ENCODE data around the gene DCTPP1. TPM values are rescaled to one million over a fixed set of nuclear protein-coding genes. Genes with fewer than 3 reads are reported as not detected.
A peak's percentile ranks its signal among the peaks of the same experiment; 100 is the strongest.

DCTPP1 gene
- total and polyA plus RNA-seq, 2 of the 4 experiments (the other 2 are of a cell fraction): 24.9 to 45.5 TPM

- H2AFZ ChIP-seq (replicated peaks; ENCODE audit: low read length, poor library complexity): peak within 1 kb of the TSS; percentile 97
- H3K4me2 ChIP-seq (ENCODE audit: low read depth, low read length): peak within 1 kb of the TSS; percentile 93
- H3K9me3 ChIP-seq (ENCODE audit: control insufficient read depth, insufficient read depth, low read length): no peaks in the 10 kb centered on the region
- peak; percentile 64; the same call in 1 of the 2 replicates for TF ChIP-seq POLR2A (IDR thresholded peaks at IDR 0.05; ENCODE audit: low read depth, low read length)
- TF ChIP-seq MXI1 (IDR thresholded peaks at IDR 0.05; ENCODE audit: borderline replicate concordance, low read depth, low read length): peak; percentile 91
- TF ChIP-seq, protein P1, sequence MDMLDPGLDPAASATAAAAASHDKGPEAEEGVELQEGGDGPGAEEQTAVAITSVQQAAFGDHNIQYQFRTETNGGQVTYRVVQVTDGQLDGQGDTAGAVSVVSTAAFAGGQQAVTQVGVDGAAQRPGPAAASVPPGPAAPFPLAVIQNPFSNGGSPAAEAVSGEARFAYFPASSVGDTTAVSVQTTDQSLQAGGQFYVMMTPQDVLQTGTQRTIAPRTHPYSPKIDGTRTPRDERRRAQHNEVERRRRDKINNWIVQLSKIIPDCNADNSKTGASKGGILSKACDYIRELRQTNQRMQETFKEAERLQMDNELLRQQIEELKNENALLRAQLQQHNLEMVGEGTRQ (IDR thresholded peaks at IDR 0.05; ENCODE audit: low read depth, low read length): peak; percentile 85
- TF ChIP-seq SMC3 (IDR thresholded peaks at IDR 0.05; ENCODE audit: low read depth, low read length): no peak
- no peak for TF ChIP-seq RFX5 (IDR thresholded peaks at IDR 0.05; ENCODE audit: low read depth, low read length)
- no peak for TF ChIP-seq ELK1 (IDR thresholded peaks at IDR 0.05; ENCODE audit: borderline replicate concordance, low read depth, low read length)
- TF ChIP-seq BHLHE40 (IDR thresholded peaks at IDR 0.05; ENCODE audit: low read depth, low read length): peak; percentile 75
- peak; percentile 15; the same call in 1 of the 2 replicates for TF ChIP-seq MAZ (IDR thresholded peaks at IDR 0.05; ENCODE audit: borderline replicate concordance, low read depth, low read length)
- BruUV-seq (replicated peaks): no TSS peak
- peak within 1 kb of the TSS; percentile 39; the same call in 1 of the 2 replicates for H3K18ac ChIP-seq (ENCODE audit: low read depth, low read length)
- in situ Hi-C loops (cut with MboI; ENCODE audit: low sequenced_read_pairs): loop anchor here (10.0 to 25.0 kb wide), 2 partner anchors 220 to 332 kb away; partner anchors contain the start of genes BOLA2B, CORO1A, PPP4C and SLX1A
- peak within 1 kb of the TSS; percentile 86 for H3K23ac ChIP-seq (ENCODE audit: low read depth, low read length)
- peak within 1 kb of the TSS; percentile 84 to 96 for H4K8ac ChIP-seq (ENCODE audit: low read depth in 2 of 2, low read length in 2 of 2)
- DNase-seq (peak; percentile 76), ATAC-seq (ENCODE audit: low read depth) (peak; percentile 96)
- H2AK9ac ChIP-seq (replicated peaks; ENCODE audit: low read depth, low read length, poor library complexity): peak within 1 kb of the TSS; percentile 92
- H2BK20ac ChIP-seq (ENCODE audit: low read depth, low read length): peak within 1 kb of the TSS; percentile 32
- peaks cover 11% of the 10 kb centered on the region for H3K9me1 ChIP-seq (ENCODE audit: insufficient read depth, low read length)
- H2BK5ac ChIP-seq (ENCODE audit: low read depth, low read length, poor library complexity, severe bottlenecking): peak within 1 kb of the TSS; percentile 82
- peak within 1 kb of the TSS; percentile 90 for H2AK5ac ChIP-seq (ENCODE audit: low read depth, low read length)
- H3K27ac ChIP-seq (ENCODE audit: insufficient read depth, low read length): peak within 1 kb of the TSS; percentile 84
- 0% methylated on average over 9 of the region's 65 CpGs; no CpG with 5 or more reads in 1 of the 2 experiments for WGBS, 2 experiments (ENCODE audit: extremely low coverage in 2 of 2, insufficient read length in 1 of 2)
- CTCF ChIA-PET: no interaction called here
- H3K4me1 ChIP-seq (ENCODE audit: control insufficient read depth, insufficient read depth, low read length): peaks cover 11% of the 10 kb centered on the region
- peak within 1 kb of the TSS; percentile 97 for H3K14ac ChIP-seq (replicated peaks; ENCODE audit: low read depth, low read length)
- H3K79me1 ChIP-seq (ENCODE audit: low read depth in 1 of 2, low read length in 2 of 2): peaks cover 15 to 43% of the 10 kb centered on the region in 2 experiments
- H4K5ac ChIP-seq (ENCODE audit: low read depth, low read length): peak within 1 kb of the TSS; percentile 72
- peak within 1 kb of the TSS; percentile 87 for H3K9ac ChIP-seq (ENCODE audit: low read depth, low read length)
- peak within 1 kb of the TSS; percentile 59 for H4K91ac ChIP-seq (ENCODE audit: insufficient read depth, low read depth, low read length)
- intact Hi-C loops (cut with micrococcal nuclease): loop anchor here (10.0 kb wide), 1 partner anchor 312 kb away; the partner anchor contains the start of genes TBX6 and YPEL3
- POLR2A ChIA-PET (ENCODE audit: unreplicated experiment): interaction anchor here (1.0 to 1.1 kb wide), 2 partner anchors 10 to 12 kb away, joined by 3 to 7 read pairs; partner anchors contain the start of gene ZNF48
- peak within 1 kb of the TSS; percentile 95 for H3K4ac ChIP-seq (ENCODE audit: low read depth, low read length)
- H2BK15ac ChIP-seq (ENCODE audit: low read depth, low read length): peak within 1 kb of the TSS; percentile 33; the same call in 2 of the 3 replicates
- H4K20me1 ChIP-seq (ENCODE audit: insufficient read depth, low read length): peaks cover 10% of the 10 kb centered on the region; the same call in 1 of the 2 replicates
- H3K56ac ChIP-seq (ENCODE audit: extremely low read depth, insufficient read depth, low read length): peak within 1 kb of the TSS; percentile 77
- H3K4me3 ChIP-seq (ENCODE audit: insufficient read depth, low read depth, low read length): peak within 1 kb of the TSS; percentile 71
- dilution Hi-C loops (cut with HindIII; ENCODE audit: low sequenced_read_pairs, unreplicated experiment): no loop called here
- peak within 1 kb of the TSS; percentile 74 for H2BK120ac ChIP-seq (ENCODE audit: low read depth, low read length)
- no peaks in the 10 kb centered on the region for H3K27me3 ChIP-seq (ENCODE audit: control insufficient read depth, insufficient read depth, low read length)
- peaks cover 11% of the 10 kb centered on the region for H3K36me3 ChIP-seq (ENCODE audit: control insufficient read depth, insufficient read depth, low read length)
Measured at GRCh38 chr16:30407102-30407803, 22.6 kb downstream of the DCTPP1 start, which contains the start of gene ZNF771. Gene ZNF771, plus strand, starts transcription at chr16:30407606. Its CDS starts 448 bp downstream, at chr16:30408054.
